GM21723 (cell line): ENCODE results near the gene PRTFDC1.

Source experiments
- ATAC-seq: cut with Tn5 transposase; IDR thresholded peaks from one replicate; pipeline ENCODE4 v1.9.1; 2021; ENCODE audit warnings: mild to moderate bottlenecking, moderate library complexity; ENCODE audit not compliant: unreplicated experiment

Gene PRTFDC1

DNA sequence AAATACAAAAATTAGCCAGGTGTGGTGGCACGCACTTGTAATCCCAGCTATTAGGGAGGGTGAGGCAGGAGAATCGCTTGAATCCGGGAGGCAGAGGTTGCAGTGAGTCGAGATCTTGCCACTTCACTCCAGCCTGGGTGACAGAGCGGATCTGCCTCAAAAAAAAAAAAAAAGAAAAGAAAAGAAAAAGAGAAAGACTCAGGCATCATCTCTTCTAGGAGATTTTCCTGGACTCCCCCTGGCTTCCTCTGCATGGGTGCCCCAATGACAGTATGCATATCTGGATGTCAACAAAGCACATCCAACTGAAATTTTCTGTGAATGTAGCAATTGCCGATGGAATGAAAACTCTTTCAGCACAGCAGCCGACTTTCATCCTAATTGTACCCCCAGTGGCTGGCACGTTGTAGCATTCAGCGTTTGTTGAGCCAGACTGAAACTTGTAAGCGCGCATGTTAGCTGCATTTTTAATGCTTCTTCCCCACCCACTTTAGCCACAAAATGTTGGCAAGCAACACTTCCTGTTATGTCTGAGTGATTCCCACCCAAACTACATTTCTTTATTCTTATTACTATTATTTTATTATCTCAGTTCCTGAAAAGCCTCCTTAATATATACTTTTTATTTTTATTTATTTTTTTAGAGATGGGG, 70.2 kb downstream of the PRTFDC1 start:
- ATAC-seq: peak; percentile 65

DNA sequence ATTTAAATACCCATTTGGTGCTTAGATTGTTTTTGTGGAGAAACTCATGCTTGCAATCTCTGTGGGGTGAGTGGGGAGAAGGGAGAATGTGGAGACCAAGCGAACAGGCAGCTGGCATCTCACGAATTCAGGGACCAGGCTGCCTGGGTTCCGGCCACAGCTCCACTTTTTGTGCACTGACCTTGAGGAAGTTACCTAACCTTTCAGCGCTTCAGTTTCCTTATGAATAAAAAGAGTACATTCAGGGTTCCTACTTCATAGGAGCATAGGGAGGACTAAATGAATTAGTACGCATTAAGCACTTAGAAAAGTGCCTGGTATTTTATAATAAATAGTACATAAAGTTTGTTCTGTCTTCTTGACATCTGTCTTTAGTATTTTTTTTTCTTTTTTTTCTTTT, 72.5 kb downstream of the PRTFDC1 start:
- ATAC-seq: no peak

DNA sequence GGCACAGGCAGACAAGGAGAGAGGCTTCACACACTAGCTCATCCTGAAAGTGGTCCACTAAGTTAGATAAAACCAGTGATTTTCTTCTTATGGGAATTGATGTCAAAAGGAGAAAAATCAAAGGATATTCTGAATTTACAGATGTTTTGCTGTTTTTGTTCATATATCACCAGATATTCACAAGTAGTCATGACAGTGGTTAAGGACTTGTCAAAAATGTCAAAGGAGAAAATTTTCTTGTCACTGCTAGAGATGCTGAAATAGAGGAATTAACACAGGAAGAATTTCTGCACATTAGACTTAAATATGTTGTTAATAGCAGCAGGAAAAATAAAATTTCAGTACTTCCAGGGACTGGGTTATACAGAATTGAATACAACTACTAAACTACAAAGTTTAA, 78.3 kb downstream of the PRTFDC1 start:
- no peak for ATAC-seq

DNA sequence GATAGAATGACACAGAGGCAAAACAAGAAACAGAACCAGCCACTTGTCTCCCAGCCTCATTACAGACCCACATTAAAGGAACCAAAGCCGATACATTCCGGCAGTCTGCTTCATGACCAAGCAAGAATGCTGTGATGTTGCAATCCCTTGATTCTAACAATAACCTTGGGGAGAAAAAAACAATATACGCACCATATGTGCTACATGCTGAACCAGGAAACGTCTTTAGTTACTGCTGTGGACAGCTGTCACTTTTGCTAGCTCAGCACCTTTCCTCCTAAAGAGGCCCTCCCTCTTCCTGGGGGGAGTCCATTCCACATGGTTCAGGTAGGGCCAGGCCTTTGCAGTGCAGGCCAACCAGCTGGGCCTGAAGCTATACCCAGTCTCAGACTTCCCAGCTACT, 79.1 kb downstream of the PRTFDC1 start:
- ATAC-seq: no peak

DNA sequence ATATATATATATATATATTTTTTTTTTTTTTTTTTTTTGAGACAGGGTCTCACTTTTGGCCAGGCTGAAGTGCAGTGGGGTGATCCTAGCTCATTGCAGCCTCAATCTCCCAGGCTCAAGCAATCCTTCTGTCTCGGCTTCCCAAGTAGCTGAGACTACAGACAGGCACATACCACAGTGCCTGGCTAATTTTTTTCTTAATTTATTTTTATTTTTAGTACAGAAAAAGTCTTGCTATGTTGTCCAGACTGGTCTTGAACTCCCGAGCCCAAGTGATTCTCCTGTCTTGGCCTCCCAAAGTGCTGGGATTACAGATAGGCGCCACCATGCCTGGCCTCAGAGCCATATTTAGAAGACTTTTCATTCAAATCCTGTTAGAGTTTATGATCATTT, 79.6 kb downstream of the PRTFDC1 start:
- no peak for ATAC-seq

DNA sequence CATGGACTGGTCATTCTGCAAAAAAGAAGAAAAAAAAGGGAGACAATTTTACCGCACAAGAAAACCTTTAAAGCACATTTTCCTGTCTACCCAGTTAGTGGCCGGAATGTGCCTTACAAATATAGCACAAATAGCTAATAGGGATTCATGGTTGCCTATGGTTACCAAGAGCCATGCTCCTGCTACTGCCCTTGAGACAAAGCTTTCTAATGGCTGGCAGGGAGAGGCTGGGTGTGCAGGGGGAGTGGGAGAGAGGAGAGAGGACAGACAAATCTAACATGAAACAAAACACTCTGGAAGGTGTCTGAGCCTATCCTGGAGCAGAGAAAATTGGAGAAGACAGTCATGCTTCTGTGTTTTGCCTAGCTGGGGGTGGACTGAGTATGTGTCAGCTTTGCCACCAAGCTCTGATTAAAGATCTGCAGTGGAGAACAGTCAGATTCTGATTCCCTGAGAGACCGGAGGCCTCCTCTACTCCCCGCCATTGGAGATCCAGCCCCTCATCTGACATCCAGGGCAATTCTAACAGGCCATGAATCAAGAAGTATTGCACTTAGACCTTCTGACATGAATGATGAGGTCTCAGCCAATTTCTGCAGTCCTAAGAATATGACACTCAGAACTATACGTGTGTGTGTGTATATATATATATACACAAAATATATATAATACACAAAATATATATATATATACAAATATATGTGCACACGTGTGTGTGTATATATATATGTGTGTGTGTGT, 80.2 kb downstream of the PRTFDC1 start:
- ATAC-seq: no peak

DNA sequence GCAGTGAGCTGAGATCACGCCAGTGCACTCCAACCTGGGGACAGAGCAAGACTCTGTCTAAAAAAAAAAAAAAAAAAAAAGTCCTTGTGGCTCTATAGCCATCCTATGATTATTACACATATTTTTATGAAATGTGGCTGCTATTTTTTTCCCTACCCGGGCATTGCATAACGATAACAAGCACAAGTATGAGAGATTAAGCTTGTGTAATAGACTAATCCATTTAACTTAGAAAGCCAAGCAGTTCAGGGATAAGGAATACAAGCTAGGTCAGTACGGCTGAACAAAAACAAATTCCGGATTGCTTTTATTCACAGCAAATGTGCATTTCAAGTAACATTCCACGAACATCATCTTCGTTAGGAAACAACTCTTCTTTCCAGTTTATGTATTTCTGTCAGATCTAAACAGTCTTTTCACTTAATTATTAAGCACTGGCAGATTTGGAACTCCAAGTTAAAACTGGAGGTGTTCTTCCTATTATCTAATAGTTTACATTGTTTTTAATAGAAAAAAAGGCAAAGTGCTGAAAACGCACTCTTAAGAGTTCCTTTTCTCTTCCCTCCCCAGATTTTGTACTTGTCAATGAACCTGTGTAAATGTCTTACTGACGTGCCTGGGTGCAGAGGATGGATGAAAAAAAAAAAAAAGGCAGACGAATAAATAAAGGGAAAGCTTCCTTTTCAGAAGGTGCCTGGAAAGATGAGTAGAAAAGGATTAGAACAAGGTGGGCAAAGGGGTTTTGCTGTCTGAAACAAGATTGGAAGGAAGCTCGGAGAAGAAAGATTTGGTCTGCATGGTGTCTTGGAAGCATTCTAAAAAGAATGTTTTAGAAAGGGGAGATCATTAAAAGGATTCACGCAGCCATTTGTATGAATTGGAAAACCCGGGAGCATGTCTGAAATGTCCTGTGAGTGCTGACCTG, 81.1 kb downstream of the PRTFDC1 start:
- ATAC-seq: no peak

DNA sequence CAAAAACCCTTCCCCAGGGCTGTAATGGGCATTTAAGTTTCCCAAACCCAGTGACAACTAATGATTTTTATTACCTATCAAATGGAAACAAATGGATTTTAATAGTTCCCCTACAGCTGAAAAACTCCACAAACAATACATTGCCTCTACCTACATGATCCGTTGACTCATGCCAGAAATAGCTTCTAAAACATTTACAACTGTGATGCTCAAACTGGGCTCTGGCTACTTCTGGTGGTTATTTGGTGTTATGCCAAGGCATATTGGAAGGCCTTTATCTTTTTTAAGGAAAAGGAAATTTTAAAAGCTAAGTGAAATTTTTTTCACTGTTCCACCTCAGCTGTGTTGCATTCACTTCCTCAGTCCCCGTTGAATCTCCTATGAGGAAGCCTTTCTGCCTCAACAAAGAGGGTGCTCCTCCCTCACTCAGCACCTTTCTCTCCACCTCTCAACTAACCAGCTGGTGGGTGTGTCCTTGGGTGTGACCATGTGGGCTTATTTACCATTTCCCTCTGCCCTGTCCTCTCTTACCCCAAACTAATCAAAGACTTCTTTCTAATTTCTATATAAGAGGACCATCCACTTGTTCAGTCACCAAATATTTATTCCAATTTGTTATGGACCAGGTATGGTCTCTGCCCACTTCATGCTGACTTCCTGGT, 82.9 kb downstream of the PRTFDC1 start:
- ATAC-seq: no peak

DNA sequence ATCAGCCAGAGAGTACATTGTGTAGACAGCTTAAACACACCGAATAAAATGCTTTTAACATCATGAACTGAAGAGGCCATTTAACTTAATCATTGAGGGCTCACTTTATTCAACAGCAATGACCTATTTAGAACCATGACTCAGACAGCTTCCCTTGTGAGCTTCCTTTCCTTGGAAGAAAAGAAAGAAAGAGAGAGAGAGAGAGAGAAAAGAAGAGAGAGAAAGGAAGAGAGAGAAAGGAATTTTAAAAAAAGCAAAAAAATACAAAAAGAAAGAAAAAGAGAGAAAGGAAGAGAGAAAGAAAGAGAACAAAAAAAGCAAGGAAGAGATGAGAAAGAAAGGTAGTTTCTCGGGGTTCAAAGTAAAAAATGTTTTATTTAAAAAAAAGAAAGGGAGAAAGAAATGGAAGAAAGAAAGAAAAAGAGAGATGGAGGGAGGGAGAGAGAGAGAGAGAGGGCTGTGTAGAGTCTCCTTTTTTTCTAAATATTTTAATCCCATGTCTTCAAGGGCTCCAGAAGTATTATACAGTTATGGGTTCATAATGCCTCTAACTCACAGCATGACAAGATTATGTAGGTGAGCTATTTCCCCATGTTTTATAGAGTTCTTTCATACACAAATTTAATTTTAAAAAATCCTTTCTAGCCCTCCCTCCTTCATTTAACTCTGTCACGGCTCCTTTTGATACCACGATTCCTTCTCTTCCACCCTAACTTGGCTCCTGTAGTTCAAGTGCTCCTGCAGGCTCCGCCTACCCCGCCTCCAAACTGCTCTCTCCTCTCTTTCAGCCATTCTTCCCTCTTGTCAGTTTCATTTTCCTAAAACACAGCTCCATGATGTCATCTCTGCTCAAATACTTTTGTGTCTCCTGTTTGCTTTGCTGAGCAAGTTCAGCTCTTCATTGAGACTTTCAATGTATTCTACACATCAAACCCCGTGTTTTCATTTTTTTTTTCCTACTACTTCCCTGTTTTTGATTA, 85.5 kb downstream of the PRTFDC1 start:
- no peak for ATAC-seq

DNA sequence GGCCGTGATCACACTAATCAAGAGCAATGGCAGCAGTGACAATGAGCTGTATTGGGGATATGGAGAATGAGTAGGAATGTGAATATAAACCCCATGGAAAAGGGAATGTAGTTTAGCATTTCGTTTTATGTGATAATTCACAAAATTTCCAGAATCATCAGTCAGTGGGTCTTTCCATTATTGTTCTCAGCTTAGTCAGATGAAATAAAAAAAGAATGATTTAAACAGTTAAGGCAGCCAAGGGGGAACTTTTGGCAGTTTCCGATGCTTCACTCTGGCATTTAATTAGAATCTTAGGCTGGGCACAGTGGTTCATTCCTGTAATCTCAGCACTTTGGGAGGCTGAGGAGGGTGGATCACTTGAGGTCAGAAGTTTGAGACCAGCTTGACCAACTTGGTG, 86.6 kb downstream of the PRTFDC1 start:
- ATAC-seq: no peak

DNA sequence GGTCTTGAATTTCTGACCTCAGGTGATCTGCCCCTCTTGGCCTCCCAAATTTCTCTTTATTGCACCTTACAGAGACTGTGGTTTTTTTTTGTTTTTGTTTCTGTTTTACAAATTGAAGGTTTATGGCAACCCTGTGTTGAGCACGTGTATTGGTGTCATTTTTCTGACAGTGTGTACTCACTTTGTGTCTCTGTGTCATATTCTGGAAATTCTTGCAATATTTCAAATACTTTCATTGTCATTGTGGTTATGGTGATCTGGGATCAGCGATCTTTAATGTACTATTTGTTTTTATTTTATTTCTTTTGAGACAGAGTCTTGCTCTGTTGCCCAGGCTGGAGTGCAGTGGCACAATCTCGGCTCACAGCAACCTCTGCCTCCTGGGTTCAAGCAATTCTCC, 89.8 kb downstream of the PRTFDC1 start:
- no peak for ATAC-seq

DNA sequence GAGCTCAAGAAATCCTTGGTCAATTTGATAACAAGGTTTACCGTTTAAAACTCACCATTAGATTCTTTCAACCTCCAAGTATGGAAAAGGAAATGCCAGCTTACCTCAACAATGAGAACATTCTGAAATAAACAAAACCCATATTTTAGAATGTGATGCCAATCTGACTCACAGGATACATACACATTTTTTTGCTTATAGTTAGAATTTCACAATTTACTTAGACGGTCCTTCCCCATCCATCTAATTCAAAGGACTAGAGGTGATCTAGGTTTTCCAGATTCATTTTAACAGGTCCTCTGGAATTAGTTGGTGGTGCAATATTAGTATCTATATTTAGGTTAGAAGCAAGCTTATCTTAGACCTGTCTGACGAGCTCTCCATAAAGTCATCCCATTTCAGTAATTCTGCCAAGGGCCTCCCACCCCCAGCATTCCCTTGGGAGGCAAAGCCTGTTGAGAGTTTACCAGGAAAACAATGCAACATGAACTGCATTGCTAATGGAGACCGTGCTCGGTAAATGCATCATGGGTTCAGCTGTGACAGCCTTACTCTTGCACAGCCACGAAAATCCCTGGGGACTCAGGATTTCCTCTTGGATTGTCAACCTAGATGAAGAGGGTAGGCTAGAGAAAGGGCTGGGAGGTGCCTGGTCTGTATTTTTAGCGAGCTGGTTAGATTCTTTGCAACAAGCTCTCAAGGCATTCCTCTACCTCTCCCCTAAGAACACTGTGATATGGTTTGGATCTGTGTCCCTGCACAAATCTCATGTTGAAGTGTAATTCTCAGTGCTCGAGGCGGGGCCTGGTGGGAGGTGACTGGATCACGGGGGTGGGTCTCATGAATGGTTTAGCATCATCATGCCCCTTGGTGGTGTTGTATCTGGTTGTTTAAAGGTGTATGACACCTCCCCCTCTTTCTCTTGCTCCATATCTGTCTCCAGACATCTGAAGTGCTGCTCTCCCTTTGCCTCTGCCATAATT, 93.8 kb downstream of the PRTFDC1 start:
- ATAC-seq: no peak

DNA sequence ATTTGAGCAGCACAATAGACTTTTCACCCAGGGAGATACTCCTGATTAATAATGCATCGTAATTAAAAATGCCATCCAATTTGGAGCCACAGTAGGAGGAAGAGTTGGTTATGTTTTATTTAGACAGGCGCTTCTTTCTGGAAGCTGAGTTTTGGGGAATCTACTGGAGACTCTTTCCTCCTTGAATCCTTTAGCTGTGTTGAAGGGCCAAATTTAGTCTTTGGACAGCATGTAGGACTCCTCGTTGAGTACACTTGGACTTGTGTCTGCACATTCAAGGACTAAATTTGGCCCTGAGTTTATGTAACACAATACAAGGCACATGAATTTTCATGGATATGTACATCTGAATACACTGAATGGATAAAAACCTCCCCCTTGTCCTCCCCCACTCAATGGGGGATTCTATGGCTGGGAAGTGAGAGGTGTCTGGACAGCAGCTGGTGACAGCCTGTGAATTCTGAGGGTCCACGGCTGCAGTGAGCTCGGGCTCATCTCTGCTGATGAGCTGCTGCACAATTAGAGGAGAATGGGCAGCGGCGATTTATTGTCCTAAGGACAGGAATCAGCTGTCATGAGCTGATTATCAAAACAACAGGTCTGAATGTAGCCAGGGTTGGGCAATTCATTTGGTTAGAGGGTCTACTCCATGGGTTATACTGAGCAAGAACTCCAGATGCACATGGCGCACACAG, 95.2 kb downstream of the PRTFDC1 start:
- ATAC-seq: no peak

DNA sequence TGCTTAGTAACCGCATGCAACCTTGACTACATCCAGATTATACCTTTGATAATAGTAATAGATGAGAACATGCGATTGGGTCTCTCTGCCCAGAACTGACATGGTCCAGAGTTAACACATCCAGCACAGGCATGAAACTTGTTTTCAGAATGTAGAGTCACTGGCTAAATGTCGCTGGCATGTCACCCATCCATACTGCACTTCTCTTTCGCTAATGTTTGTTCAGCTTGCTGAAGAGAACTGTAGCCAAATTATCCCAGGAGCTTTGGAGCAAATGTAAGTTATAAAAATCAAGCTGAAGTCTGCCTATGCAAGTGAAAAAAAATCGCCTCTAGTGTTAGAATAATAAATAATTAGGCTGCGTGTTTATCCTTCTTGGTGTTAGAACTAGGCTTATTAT, 98.2 kb downstream of the PRTFDC1 start:
- no peak for ATAC-seq

DNA sequence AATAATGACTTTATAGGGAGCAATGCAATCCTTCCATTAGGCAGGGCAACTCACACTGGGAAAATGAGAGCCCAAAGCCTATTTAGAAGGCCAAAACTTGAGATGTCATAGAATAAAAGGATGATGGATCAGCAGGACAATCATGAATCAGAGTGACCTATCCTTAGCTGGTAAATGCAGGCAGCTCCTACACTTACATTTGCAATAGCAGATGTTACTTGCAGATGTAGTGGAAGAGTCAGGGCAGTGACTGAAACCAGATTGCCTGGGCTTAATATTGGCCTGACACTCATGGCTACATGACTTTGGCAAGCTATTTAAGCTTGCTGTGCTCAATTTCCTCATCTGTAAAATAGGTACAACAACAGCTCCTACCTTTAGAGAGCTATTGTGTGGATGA, 98.7 kb downstream of the PRTFDC1 start:
- ATAC-seq: no peak

DNA sequence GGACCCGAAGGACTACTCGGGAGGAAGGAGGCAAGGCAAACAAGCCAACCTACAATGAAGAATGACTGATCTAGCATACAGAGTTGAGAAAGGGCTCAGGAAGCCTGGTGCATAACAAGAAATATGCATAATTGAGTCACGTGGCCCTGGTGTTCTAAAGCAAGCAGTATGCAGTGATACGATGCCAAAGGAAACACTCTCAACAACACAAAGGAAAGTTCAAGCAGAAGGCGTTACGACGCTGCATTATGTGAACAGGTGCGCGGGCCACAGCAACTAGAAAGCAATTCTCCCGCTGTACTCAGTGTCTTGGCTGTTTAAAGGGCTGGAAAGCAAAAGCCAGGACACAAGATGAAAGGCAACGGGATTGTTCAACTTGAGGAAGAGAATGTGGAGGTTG, 100.8 kb downstream of the PRTFDC1 start:
- no peak for ATAC-seq

DNA sequence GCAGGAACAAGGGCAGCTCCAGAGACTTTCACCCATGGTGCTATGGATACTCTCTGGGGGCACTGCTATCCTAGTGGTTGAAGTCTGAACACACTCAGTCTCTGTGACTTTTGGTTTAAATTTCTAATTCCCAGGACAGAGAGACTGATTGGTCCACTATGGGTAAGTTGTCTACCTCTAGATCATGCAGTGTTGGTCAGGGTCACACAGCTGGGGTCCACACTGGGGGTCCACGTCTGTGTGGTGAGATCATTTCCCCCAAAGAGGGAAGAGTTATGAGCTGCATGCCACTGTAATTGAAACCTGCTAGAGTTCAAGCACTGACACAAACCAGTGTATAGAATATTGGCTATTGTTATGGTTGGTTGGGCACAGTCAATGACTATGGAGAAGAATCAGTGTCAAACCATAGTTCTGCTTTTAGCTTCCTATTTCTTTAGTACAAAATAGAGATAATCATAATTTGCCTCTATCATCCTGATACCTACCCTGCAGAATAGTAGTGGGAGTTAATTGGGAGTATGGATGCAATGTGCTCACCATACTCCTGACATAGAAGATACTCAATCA, 101.6 kb downstream of the PRTFDC1 start:
- no peak for ATAC-seq
